BE2C (cell line): ENCODE results near the gene LRBA.

Experiments
- DNase-seq: peaks from one replicate; pipeline ENCODE4 v3.0.0-alpha.2; 2020
- H3K27me3 ChIP-seq: fragments of 250-450 bp; sonication (Bioruptor Pico); 2 replicates; pipeline ENCODE4 v1.5.1; 2020; ENCODE audit warnings: mild to moderate bottlenecking
- H3K36me3 ChIP-seq: fragments of 250-450 bp; sonication (Bioruptor Pico); 2 replicates; pipeline ENCODE4 v1.5.1; 2020; ENCODE audit warnings: mild to moderate bottlenecking
- H3K4me1 ChIP-seq: fragments of 250-450 bp; sonication (Bioruptor Pico); 2 replicates; pipeline ENCODE4 v1.5.1; 2020
- H3K4me3 ChIP-seq: 2 replicates; pipeline ENCODE4 v1.5.1; 2011; ENCODE audit warnings: low read depth, low read length
- H3K9me3 ChIP-seq: fragments of 250-450 bp; sonication (Bioruptor Pico); 2 replicates; pipeline ENCODE4 v1.5.1; 2020
- CTCF ChIP-seq: IDR thresholded peaks from 2 replicates; pipeline ENCODE4 v1.5.1; 2012; ENCODE audit warnings: mild to moderate bottlenecking, low read depth, low read length

Gene LRBA

GRCh38 chr4:150801833-150802232 lies 213.3 kb downstream of the LRBA start:
- DNase-seq, result no peak
- TF ChIP-seq CTCF, result no peak
- Histone ChIP-seq H3K36me3 (no peaks in the 10 kb centered on the region), H3K4me3 (no peak overlapping the region), H3K9me3 (no peaks in the 10 kb centered on the region), H3K4me1 (peaks cover 1% of the 10 kb centered on the region; the same call in 1 of the 2 replicates), H3K27me3 (no peaks in the 10 kb centered on the region)

GRCh38 chr4:150799207-150799606 lies 215.9 kb downstream of the LRBA start:
- no peak for DNase-seq

GRCh38 chr4:150794706-150795105 lies 220.4 kb downstream of the LRBA start:
- no peak for DNase-seq
- no peak for TF ChIP-seq CTCF
- Histone ChIP-seq H3K4me3 (no peak overlapping the region), H3K27me3 (no peaks in the 10 kb centered on the region), H3K36me3 (no peaks in the 10 kb centered on the region), H3K4me1 (peaks cover 7% of the 10 kb centered on the region; the same call in 1 of the 2 replicates), H3K9me3 (no peaks in the 10 kb centered on the region)

More at GRCh38 chr4:150799207-150799606, 215.9 kb downstream of the LRBA start:
- no peaks in the 10 kb centered on the region for H3K9me3 ChIP-seq
- no peak overlapping the region for H3K4me3 ChIP-seq
- peaks cover 7% of the 10 kb centered on the region; the same call in 1 of the 2 replicates for H3K4me1 ChIP-seq
- H3K27me3 ChIP-seq, result no peaks in the 10 kb centered on the region
- no peaks in the 10 kb centered on the region for H3K36me3 ChIP-seq
- peak; percentile 45 for TF ChIP-seq CTCF

GRCh38 chr4:150789864-150790263 lies 225.2 kb downstream of the LRBA start:
- DNase-seq, result no peak
- TF ChIP-seq CTCF, result no peak
- Histone ChIP-seq H3K9me3 (no peaks in the 10 kb centered on the region), H3K4me1 (peaks cover 2% of the 10 kb centered on the region; the same call in 1 of the 2 replicates), H3K4me3 (no peak overlapping the region), H3K27me3 (no peaks in the 10 kb centered on the region), H3K36me3 (no peaks in the 10 kb centered on the region)

GRCh38 chr4:150784939-150785338 lies 230.1 kb downstream of the LRBA start:
- Histone ChIP-seq H3K4me3 (no peak overlapping the region), H3K27me3 (no peaks in the 10 kb centered on the region), H3K36me3 (no peaks in the 10 kb centered on the region), H3K9me3 (no peaks in the 10 kb centered on the region), H3K4me1 (peaks cover 40% of the 10 kb centered on the region)
- TF ChIP-seq CTCF, result no peak
- no peak for DNase-seq

GRCh38 chr4:150784305-150784704 lies 230.8 kb downstream of the LRBA start:
- no peak for TF ChIP-seq CTCF
- H3K9me3 ChIP-seq, result no peaks in the 10 kb centered on the region
- no peaks in the 10 kb centered on the region for H3K27me3 ChIP-seq
- DNase-seq, result peak; percentile 8
- no peaks in the 10 kb centered on the region for H3K36me3 ChIP-seq
- peaks cover 45% of the 10 kb centered on the region for H3K4me1 ChIP-seq
- no peak overlapping the region for H3K4me3 ChIP-seq
